PC-9 (cell line): ENCODE data around the gene USP2.

Experiments used
- CTCF ChIP-seq: fragments of 200-600 bp; sonication (generic); conservative IDR thresholded peaks from 2 replicates; pipeline ENCODE4 v1.6.1; 2017; ENCODE audit warnings: mixed run types, antibody characterized with exemption, mild to moderate bottlenecking, moderate library complexity
- EZH2 ChIP-seq: fragments of 200-600 bp; sonication (generic); IDR thresholded peaks from 2 replicates; pipeline ENCODE4 v1.8.0; 2017; ENCODE audit warnings: antibody characterized with exemption, low read depth

DNA sequence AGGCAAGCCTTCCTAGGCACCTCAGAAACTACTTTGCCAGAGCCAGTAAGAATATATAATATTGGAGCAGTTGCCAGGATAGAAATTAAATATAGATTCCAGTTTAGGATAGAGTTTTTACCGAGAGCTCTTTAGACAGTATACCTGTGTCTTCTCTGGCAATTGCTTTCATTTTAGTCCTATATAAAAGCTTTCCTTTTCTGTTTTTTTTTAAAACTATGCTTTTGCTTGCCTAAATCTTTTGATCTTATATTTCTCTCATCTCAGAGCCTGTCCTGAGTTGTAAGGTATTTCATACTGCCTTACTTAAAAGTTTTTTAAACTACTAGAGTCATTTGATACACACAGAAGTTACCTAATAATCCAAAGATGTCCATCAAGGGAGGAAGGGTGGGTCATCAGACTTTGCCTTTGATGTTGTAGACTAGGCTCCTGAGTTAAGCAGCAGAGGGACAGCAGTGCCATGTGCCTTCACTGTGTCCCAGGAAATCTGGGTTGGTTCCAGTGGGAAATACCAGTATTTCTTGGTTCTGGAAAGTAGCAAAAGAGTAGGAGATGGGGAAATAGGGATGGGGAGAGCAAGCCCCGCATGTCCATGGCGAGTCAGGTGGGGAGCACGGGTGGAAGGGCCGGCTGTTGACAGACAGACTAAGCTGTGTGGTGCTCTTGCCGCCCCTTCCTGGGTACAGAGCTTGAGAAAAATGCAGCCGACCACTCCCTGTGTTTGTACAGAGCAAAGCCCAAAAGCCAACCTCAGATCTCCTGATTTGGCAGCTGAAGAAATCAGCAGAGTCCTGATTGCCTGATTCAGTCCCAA, 75.7 kb downstream of the USP2 start:
- TF ChIP-seq EZH2 (no peak), CTCF (no peak)
